HG03175 (cell line): ENCODE results near the gene RSBN1.
"Not testable (repeated sequence)": the region's sequence is repeated elsewhere in the genome, so short reads cannot be mapped to it uniquely, and the experiment has no call there.

Experiments used
- ATAC-seq: cut with Tn5 transposase; IDR thresholded peaks from one replicate; pipeline ENCODE4 v1.9.1; 2021; ENCODE audit warnings: mild to moderate bottlenecking, moderate library complexity; ENCODE audit not compliant: unreplicated experiment

The RSBN1 gene

DNA sequence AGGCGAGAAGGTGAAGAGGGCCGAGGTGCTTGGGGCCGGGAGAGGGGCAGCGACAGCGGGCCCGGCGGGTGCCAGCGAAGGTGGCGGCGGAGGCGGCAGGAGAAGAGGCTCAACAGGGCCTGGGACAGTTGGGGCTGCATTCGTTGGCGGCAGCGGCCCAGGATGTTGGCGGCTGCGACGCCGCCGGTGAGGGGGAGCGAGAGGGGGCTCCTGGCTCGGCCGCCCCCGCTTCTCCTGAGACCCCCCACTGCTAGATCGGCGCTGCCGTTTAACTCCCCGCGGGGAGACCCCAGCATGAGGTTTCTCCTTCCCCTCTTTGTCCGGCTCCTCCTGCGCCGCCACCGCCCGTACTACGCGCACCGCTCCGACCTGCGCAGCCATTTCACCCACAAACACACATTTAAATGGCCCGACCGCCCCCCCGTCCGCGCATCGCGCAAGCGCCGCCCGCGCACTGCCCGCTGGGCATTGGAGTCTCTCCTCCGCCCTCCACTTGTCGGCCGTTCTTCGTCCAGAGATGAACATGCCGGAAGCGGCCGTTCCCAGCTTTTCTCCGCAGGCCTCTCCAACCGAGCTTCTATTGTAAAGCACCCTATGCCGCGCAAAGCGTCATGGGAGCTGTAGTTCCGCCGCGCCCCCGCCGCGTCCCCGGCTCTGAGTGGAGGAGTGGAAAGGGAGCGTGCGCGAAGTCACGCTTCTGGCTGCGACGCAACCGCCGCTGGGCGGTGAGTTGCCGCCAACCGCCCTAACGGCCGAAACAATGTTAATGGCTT, at the start of gene RSBN1:
Gene RSBN1 (minus strand): TSS at position 589 of the 773 bp plus-strand sequence. CDS start 64 bp downstream, at position 525.
- ATAC-seq, result peak; percentile 95

DNA sequence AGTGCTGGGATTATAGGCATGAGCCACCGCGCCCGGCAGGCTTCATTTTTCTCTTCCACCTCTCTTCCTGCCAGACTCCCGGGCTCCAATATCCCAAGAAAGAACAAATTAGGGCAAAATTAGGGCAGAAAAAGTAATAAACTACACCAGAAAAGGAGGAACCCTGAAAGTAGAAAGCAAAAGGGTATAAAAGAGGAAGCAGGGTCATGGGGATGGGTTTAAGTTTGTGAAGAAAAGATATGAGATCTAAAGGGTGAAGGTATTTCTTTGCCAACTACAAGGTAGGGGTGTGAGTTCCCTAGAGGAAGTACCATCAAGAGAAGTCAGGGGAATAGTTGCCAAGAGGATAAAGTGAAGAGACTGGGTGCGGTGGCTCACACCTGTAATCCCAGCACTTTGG, 49.4 kb upstream of the RSBN1 start:
- no peak for ATAC-seq

DNA sequence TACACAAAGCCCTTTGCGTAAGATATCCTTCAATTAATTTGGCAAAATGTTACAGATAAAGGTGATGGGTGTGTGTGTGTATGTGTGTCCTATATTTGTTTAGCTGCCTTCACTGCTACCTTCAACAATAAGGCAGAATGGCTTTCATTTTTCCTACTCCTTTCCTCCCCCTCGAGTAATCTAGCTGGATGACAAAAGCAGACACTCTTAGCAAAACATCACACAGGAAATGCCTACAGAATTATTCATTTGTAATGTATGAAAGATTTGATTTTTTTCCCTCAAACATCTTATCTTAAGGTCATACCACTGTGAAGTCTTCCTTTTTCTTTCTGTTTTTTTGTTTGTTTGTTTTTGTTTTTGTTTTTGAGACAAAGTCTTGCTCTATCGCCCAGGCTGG, 48.6 kb upstream of the RSBN1 start:
- ATAC-seq, result no peak

DNA sequence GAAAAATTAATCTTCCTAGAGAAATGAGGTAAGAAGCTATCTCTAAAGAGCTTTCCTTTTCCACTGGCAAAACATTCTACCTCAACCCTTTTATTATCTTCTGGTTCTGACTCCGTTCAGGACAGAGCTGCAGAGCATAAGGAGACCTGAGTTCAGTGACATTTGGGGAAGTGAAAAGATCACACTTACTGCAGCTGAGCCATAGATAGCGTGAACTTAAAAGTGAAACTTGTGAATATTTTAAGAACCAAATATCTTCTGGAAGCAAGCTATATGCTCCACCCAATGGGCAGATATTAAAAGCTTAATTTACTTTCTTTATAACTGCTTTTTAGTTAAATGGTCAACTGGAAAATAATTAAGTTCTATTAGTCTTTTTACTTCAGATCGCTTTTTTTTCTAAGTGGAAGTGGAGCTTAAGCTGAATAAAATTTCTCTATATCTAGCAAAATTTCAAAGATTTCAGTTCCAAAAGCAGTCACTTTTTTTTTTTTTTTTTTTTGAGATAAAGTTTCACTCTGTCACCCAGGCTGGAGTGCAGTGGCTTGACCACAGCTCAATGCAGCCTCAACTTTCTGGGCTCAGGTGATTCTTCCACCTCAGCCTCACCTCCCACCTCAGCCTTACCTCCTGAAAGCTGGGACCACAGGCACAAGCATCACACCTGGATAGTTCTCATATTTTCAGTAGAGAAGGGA, 47.4 kb upstream of the RSBN1 start:
- peak; percentile 86 for ATAC-seq

DNA sequence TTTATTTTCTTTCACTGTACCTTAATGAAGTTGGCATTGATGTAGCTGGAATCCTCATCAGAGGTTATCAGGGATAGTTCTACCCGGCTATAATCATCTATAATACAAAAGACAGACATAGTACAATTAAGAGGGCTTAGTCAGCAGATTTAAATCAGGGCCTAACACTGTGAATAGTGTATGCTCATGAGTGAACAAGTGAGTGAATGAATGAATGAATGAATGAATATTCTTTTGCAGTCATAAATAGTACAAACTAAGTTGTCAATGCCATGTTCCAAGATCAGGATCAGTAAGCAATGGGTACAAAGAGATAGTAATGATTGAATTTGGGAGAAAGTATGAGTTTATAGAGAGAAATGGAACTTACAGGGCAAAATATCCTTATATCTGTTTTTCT, 46.7 kb upstream of the RSBN1 start:
- ATAC-seq, result no peak

DNA sequence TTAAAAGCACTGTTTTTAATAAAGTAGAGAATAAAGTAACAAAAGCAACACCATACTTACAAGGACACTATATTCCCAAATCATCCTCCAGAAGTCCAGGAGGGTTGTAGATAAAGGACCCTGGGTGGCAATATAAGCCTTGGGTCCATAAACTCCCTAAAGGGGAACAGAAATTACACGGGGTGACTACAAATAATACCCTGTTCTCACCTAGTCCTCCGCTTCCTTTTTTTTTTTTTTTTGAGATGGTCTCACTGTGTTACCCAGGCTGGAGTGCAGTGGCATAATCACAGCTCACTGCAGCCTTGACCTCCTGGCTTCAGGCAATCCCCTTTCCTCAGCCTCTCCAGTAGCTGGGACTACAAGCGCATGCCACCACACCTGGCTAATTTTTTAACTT, 46.1 kb upstream of the RSBN1 start:
- ATAC-seq, result peak; percentile 49

DNA sequence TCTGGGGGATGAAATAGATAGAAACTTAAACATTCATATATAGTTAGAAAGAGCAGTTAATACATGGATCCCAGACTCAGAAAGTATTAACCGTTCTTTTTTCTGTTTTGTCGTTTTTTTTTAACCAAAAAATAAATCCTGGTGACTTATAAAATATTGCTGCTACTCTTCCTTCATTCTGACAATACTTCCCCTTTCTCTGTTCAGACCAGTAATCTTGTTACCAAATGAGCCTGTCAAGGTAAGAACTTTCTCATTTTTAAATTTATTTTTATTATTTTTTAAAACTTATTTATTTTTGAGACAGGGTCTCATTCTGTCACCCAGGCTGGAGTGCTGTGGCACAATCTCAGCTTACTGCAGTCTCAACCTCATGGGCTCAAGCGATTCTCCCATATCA, 45.5 kb upstream of the RSBN1 start:
- ATAC-seq, result no peak

DNA sequence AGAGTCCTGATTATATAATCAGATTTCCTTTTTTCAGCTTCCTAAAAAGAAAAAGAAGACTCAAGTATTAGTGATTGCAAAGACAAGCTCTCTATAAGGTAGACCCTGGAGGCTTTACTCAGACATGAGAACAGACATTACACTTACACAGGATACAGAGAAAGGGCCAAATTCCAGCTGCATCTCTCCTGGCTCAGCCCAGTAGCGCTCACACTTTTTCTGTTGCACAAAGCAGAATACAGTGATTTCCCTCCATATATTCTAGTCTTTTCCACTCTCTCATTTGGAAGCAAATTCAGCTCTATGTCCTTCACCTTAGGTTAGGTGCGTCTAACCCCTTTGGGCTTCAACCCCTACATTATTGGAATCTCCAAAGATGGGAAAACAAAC, 44.1 kb upstream of the RSBN1 start:
- ATAC-seq, result no peak

DNA sequence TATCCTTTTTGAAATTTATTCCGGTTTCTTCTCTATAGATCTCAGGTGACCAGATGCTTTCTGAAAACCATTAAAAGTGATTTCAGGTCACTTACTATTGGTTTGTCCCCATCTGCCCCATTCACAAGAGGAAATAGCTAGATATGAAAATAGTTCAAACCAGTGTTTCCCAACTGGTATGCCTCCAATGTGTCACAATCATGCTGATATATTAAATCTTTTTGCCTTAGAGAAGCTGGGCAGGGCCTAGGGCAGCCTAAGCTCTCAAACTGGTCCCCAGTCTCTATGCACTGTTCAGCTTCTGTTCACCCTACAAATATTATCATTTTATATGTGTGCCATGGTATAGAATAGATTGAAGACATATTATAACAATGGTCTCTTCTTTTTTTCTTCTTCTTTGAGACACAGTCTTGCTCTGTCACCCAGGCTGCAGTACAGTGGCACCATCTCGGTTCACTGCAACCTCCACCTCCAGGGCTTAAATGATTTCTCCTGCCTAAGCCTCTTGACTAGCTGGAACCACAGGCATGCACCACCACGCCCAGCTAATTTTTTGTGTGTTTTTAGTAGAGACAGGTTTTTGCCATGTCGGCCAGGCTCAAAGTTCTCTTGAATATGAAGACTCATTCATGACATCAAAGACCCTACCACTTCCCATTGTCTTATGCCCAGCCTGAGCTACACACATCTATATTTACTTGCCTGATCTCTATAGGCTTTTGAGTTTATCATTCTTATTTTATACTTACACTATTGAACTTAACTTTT, 43.5 kb upstream of the RSBN1 start:
- no peak for ATAC-seq

DNA sequence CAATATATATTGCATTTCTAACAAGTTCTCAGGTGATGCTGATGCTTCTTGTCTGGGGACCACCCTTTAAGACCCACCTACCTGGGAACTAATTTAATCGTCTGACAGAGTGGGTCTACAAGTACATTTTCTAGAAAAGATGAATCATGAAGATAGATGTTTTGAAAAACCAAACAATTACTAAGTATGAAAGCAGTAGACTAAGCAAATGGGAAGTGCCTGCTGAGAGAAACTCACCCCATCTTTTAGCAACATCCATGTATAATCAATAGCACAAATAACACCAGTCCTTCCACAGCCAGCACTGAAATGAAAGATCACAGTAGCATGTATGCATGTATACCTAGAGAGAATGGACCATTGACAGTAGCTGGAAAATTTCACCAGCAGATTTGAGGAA, 42.0 kb upstream of the RSBN1 start:
- no peak for ATAC-seq

DNA sequence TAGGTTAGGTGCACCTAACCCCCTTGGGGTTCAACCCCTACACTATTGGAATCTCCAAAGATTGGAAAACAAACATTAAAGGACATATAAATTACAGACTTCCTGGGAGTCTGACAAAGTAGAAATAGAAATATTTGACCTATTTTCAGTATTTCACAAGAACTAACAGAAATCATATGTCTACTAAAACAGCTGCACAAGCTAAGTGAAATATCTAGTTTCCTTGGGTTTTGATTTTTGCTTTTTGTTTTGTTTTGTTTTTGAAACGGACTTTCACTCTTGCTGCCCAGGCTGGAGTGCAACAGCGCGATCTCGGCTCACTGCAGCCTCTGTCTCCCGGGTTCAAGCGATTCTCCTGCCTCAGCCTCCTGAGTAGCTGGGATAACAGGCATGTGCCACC, 40.4 kb upstream of the RSBN1 start:
- ATAC-seq, result not testable (repeated sequence)

DNA sequence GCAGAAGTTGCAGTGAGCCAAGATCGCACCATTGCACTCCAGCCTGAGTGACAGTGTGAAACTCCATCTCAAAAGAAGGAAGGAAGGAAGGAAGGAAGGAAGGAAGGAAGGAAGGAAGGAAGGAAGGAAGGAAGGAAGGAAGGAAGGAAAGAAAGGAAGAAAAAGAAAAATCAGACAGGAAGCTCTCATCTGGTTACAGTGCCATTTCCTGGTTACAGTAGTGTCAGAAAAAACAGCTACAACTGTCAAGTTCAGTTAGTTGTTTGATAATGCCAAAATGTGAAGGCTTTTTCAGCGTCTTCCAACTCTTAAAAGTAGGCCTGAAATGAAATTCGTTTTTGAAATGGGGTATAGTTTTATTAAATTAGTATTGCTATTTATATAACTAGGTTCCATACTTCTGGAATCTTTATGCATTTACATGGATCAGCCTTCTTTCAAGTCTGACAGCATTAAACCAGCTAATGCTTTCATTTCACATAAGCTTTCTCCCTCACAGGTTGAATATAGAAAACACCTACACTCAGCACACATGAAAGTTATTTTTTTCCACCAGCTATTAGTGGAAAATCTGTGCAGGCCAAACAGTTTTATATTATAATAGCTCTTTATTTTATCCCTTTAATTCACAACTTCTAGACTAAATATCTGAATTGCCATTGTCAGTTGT, 38.0 kb upstream of the RSBN1 start:
- no peak for ATAC-seq

DNA sequence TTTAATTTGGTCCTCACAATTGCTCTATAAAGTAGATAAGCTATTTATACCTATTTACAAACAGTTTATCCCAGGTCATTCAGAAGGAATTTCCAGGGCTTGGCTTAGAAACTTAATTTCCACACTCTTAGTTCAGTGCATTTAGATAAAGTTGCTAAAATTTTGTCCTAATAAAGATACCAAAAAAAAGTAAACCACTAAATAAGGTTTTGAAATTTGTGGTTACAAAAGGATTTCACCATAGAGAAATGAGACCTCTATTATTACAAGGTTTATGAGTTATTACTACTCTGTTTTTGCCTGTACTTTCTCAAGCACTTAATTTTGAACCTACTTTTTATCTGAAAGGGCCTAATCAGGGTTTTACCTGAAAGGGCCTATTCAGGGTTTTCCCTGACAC, 36.8 kb upstream of the RSBN1 start:
- no peak for ATAC-seq

DNA sequence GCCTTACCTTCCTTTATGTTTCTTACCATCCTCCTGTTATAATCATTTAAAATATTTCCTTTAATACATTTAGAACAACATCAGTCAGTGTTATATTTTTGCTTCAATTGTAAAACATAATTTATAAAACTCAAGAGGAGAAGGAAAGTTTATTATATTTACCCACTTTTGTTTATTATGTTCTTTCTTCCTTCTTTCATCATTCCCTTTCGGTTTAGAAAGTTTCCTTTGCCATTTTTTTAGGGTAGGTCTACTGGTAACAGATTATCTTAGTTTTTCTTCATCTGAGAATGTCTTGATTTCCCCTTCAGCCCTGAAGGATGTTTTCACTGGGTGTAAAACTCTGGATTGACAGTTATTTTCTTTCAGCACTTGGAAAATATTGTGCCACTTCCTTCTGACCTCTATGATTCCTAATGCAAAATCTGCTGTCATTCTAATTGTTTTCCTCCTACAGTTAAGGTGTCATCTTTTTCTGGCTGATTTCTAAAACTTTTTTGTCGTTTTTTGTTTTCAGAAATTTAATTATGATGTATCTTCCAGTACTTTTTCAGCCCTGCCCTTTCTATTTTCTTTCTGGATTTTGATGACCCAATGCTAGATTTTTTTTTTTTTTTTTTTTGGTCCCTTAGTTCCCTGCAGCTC, 34.2 kb upstream of the RSBN1 start:
- no peak for ATAC-seq

DNA sequence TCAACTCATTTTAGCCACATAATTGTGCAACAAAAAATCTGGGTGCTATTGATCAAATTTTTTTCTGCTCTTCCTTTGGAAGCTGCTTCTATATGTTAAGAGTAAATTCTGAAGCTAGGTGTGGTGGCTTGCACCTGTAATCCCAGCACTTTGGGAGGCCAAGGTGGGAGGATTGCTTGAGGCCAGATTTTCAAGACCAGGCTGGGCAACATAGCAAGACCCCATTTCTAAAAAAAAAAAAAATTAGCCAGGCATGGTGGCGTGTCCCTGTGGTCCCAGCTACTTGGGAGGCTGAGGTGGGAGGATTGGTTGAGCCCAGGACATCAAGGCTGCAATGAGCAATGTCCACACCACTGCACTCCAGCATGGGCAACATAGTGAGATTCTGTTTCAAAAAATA, 24.3 kb upstream of the RSBN1 start:
- no peak for ATAC-seq

DNA sequence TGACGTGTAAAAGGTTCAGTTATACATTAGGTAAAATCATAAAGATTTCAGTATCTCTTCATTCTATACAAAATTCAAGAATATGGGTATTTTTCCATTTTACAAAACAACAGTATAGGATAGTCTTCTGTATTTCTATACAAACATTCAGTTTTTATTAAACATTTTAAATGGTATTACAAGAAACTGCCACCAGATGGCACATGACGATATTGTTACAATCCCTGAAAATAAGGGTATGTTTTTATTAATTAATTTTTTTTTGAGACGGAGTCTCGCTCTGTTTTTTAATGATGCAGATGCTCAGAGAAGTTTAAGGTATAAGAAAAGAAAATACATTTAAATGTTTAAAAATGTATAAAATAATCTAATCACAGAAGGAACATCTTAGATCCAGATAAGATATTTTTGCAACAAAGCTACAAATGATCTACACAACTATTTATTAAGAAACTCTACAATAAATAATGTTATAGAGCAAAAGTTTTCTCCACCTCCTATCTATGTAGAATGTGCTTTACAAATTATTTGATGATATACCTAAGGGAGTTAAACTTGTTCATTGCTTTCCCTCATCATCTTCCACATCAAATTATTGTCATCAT, 23.5 kb upstream of the RSBN1 start:
- no peak for ATAC-seq

DNA sequence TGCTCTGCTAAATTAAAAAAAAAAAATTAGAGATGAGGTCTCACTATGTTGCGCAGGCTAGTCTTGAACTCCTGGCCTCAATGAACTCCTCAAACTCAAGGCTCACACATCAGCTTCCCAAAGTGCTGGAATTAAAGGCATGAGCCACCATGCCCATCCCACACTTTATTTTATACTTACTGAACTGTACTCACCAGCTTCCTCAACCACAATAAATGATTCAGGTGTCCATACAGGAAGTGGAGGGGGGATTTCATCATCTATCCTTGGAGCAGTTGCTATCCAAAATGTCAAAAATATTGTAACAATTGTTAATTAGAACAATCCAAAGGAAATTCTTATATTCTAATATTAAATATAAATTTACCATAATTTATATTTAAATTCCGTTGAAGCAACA, 22.4 kb upstream of the RSBN1 start:
- ATAC-seq, result no peak

DNA sequence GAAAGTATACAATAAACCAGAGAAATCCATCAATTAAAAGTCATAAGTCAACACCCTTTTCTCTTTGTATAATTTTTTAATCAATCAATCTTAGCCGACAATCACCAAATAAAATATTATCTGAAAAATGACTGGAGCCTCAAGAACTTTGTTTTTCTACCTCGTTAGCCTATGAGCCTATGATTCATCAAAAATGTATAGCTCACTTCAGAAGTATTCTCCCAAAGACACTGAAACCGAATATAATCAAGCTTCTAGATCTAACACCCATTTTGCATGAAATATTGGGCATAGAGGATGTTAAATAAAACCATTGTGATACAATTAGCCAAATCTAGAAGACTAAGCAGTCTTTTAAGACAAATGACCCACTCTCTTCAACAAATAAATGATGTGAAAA, 17.8 kb upstream of the RSBN1 start:
- no peak for ATAC-seq

DNA sequence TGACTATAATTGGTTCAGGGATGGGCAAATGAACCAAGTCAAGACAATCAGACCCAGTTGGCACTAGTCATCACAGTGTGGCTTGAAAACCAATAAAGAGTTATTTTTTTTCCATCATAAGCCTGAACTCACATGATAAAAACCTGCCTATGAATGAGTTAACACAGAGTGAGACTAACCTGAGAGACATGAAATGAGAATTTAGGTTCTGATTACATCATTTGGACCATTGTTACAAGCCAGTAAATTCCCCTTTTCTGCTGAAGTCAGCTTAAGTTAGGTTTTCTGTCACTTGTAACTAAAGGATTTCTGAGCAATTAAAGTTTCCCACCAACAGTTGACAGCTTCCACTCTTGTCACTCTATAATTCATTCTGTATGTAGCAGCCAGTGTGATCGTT, 9.6 kb upstream of the RSBN1 start:
- no peak for ATAC-seq

DNA sequence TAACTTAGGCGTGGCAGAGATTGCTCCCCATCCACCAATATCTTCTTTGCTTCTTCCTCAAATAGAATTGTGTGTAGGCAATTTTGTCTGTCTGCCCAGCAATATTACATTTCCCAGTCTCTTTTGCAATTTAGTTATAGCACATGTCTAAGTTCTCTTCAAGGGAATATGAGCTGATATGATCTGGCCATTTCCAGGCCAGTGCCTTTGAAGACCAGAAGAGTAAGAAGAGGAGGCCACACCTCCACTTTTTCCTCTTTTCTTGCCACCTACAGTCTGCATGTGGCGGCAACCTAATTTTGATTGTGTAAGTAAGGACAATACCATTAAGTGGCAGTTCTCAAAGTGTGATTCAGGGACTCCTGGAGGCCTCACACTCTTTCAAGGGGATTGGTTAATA, 6.3 kb upstream of the RSBN1 start:
- no peak for ATAC-seq
